ENCODE measurements around the gene EIF2A. TPM values are rescaled to one million over a fixed set of nuclear protein-coding genes. Genes with fewer than 3 reads are reported as not detected.

EIF2A gene
- total RNA-seq, 1 donor from 2014 or later, result 146 TPM

- Histone ChIP-seq H3K27me3 (no peaks in the 10 kb centered on the region), H3K9me3 (no peaks in the 10 kb centered on the region), H3K36me3 (peaks cover 0 to 3% of the 10 kb centered on the region in 2 donors), H3K4me3 (peak overlapping the region; percentile 92 to 94), H3K27ac (peak overlapping the region; percentile 99), H3K4me1 (peaks cover 53% of the 10 kb centered on the region)
- no peak for DNase-seq (ENCODE audit: extremely low spot score in 2 of 2)
- no peak for TF ChIP-seq CTCF (IDR thresholded peaks at IDR 0.05)
- no peak for TF ChIP-seq POLR2AphosphoS5 (IDR thresholded peaks at IDR 0.05; ENCODE audit: insufficient read depth in 1 of 2, low read depth in 1 of 2)
- TF ChIP-seq POLR2A (IDR thresholded peaks at IDR 0.05), result no peak
- intact Hi-C loops (cut with DNase I), result loop anchor here (5.0 kb wide), 1 partner anchor 135 kb away; no protein-coding TSS in a partner anchor
These were observed 606 bp downstream of the EIF2A start for GRCh38 chr3:150547045-150547741.

- peaks cover 5% of the 10 kb centered on the region for H3K4me1 ChIP-seq
- no peak for DNase-seq (ENCODE audit: extremely low spot score in 2 of 2)
- no peak overlapping the region for H3K27ac ChIP-seq
- TF ChIP-seq CTCF (IDR thresholded peaks at IDR 0.05) (no peak), POLR2A (IDR thresholded peaks at IDR 0.05) (no peak), POLR2AphosphoS5 (IDR thresholded peaks at IDR 0.05; ENCODE audit: insufficient read depth in 1 of 2, low read depth in 1 of 2) (no peak)
- no peaks in the 10 kb centered on the region for H3K9me3 ChIP-seq
- H3K36me3 ChIP-seq, result peaks cover 0 to 49% of the 10 kb centered on the region in 2 donors
- intact Hi-C loops (cut with DNase I), result loop anchor here (10.0 kb wide), 1 partner anchor 49 kb away; the partner anchor contains the start of gene SELENOT
- H3K27me3 ChIP-seq, result no peaks in the 10 kb centered on the region
- no peak overlapping the region for H3K4me3 ChIP-seq
These were observed 9.4 kb downstream of the EIF2A start for GRCh38 chr3:150555859-150556436.

- Histone ChIP-seq H3K9me3 (no peaks in the 10 kb centered on the region), H3K4me3 (no peak overlapping the region), H3K4me1 (no peaks in the 10 kb centered on the region), H3K27ac (no peak overlapping the region), H3K36me3 (peaks cover 0 to 49% of the 10 kb centered on the region in 2 donors), H3K27me3 (no peaks in the 10 kb centered on the region)
- TF ChIP-seq POLR2A (IDR thresholded peaks at IDR 0.05), result no peak
- TF ChIP-seq POLR2AphosphoS5 (IDR thresholded peaks at IDR 0.05; ENCODE audit: insufficient read depth in 1 of 2, low read depth in 1 of 2), result no peak
- TF ChIP-seq CTCF (IDR thresholded peaks at IDR 0.05), result no peak
- intact Hi-C loops (cut with DNase I), result loop anchor here (10.0 kb wide), 1 partner anchor 48 kb away; the partner anchor contains the start of gene SELENOT
- no peak for DNase-seq (ENCODE audit: extremely low spot score in 2 of 2)
These were observed 10.2 kb downstream of the EIF2A start for GRCh38 chr3:150556792-150557191.

- H3K27me3 ChIP-seq, result no peaks in the 10 kb centered on the region
- no peak for TF ChIP-seq POLR2A (IDR thresholded peaks at IDR 0.05)
- TF ChIP-seq CTCF (IDR thresholded peaks at IDR 0.05), result no peak
- TF ChIP-seq POLR2AphosphoS5 (IDR thresholded peaks at IDR 0.05; ENCODE audit: insufficient read depth in 1 of 2, low read depth in 1 of 2), result no peak
- DNase-seq (ENCODE audit: extremely low spot score in 2 of 2), result no peak
- H3K36me3 ChIP-seq, result peaks cover 0 to 41% of the 10 kb centered on the region in 2 donors
- H3K27ac ChIP-seq, result no peak overlapping the region
- no peaks in the 10 kb centered on the region for H3K9me3 ChIP-seq
- intact Hi-C loops (cut with DNase I), result loop anchor here (10.0 kb wide), 1 partner anchor 47 kb away; the partner anchor contains the start of gene SELENOT
- H3K4me1 ChIP-seq, result no peaks in the 10 kb centered on the region
- H3K4me3 ChIP-seq, result no peak overlapping the region
These were observed 11.1 kb downstream of the EIF2A start for GRCh38 chr3:150557725-150558124.

GRCh38 chr3:150564243-150564642, 17.7 kb downstream of the EIF2A start:
- no peak for TF ChIP-seq POLR2AphosphoS5 (IDR thresholded peaks at IDR 0.05; ENCODE audit: insufficient read depth in 1 of 2, low read depth in 1 of 2)
- TF ChIP-seq POLR2A (IDR thresholded peaks at IDR 0.05), result no peak
- TF ChIP-seq CTCF (IDR thresholded peaks at IDR 0.05), result no peak
- Histone ChIP-seq H3K27me3 (no peaks in the 10 kb centered on the region), H3K27ac (no peak overlapping the region), H3K9me3 (no peaks in the 10 kb centered on the region), H3K4me1 (no peaks in the 10 kb centered on the region), H3K4me3 (no peak overlapping the region), H3K36me3 (peaks cover 0 to 36% of the 10 kb centered on the region in 2 donors)
- intact Hi-C loops (cut with DNase I), result no loop called here
- DNase-seq (ENCODE audit: extremely low spot score in 2 of 2), result no peak

Data from vagina (tissue), 2 donors.